Activated T-helper 1 cell treated with anti-CD3 and anti-CD28 coated beads, Interleukin-12 subunit alpha, Interleukin-12 subunit beta, Interleukin-2, Interleukin-4 antibody, amounts not matched to agents 30 ng/mL and 10 ng/mL and 1 ng/mL, durations not matched to agents 14 hours and 24 hours and 36 hours (primary cell): ENCODE data around the gene GJC2. TPM values are rescaled to one million over a fixed set of nuclear protein-coding genes. Genes with fewer than 3 reads are reported as not detected.

Experiments used
- DNase-seq: peaks from one replicate; pipeline ENCODE4 v3.0.0; 2021; ENCODE audit warnings: low spot score
- H3K27ac Mint-ChIP-seq: one replicate; pipeline ENCODE4 v1.8.0; 2021; ENCODE audit warnings: mild to moderate bottlenecking, mixed read lengths
- H3K27me3 Mint-ChIP-seq: one replicate; pipeline ENCODE4 v1.8.0; 2022; ENCODE audit warnings: mild to moderate bottlenecking, moderate library complexity, mixed read lengths; ENCODE audit not compliant: insufficient read depth
- H3K36me3 Mint-ChIP-seq: one replicate; pipeline ENCODE4 v1.8.0; 2021; ENCODE audit warnings: low read depth, mixed read lengths
- H3K4me1 Mint-ChIP-seq: one replicate; pipeline ENCODE4 v1.8.0; 2021; ENCODE audit warnings: low read depth, mixed read lengths
- H3K4me3 Mint-ChIP-seq: one replicate; pipeline ENCODE4 v1.8.0; 2021; ENCODE audit warnings: mild to moderate bottlenecking, moderate library complexity, mixed read lengths
- H3K9me3 Mint-ChIP-seq: one replicate; pipeline ENCODE4 v1.8.0; 2021; ENCODE audit warnings: mixed read lengths
- intact Hi-C: fragments of 100-400 bp; cut with micrococcal nuclease; formaldehyde crosslinking; loops from one replicate; pipeline ENCODE4 v1.15.1; 2024
- total RNA-seq: library from RNA; stranded (reverse); gene quantifications from 2 replicates; pipeline ENCODE4 v1.2.3, GENCODE V29; 2022

GJC2 gene
- total RNA-seq, 1 donor from 2014 or later = 0.93 TPM

DNA sequence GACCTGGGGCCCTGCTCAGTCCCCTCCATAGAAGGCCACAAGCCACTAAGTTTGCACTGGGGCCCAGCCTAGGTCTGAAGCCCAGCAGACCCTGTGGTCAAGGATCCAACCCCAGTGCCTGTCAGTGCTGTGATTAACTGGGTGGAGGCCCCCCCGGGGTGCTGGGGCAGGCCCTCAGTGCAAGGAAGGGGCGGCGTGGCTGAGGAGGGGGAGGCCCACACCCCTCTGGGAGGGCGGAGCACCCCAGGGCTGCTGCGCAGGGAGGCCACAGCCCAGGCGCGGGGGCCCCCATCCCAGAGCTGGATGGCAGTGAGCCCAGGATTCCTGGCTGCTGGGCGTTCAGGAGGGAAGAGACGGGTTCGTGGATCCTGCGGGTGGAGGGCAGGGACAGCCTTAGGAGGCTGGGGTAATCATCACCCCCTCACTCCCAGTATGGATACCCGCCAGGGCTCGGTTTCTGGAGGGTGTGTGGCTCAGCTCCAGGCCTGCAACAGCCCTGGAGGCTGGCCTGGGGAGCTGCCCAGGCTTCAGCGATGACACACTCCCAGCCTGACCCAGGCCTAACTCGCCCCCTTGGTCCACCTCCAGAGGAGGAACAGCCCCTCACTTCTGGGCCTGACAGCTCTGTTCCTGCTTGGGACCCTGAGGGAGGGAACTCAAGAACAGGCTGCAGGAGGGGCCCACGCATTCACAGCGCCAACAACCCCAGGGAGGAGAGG is 890 bp downstream of the GJC2 start:
- Mint-ChIP-seq H3K27me3 (no peaks in the 10 kb centered on the region), H3K4me3 (no peak overlapping the region), H3K27ac (no peak overlapping the region), H3K4me1 (peaks cover 11% of the 10 kb centered on the region), H3K9me3 (no peaks in the 10 kb centered on the region), H3K36me3 (no peaks in the 10 kb centered on the region)
- no peak for DNase-seq
- intact Hi-C loops = no loop called here

- H3K4me3 Mint-ChIP-seq = no peak overlapping the region
- no peak for DNase-seq
- peaks cover 11% of the 10 kb centered on the region for H3K4me1 Mint-ChIP-seq
- no peaks in the 10 kb centered on the region for H3K36me3 Mint-ChIP-seq
- H3K27ac Mint-ChIP-seq = peak overlapping the region; percentile 49
- no peaks in the 10 kb centered on the region for H3K27me3 Mint-ChIP-seq
- intact Hi-C loops = no loop called here
- H3K9me3 Mint-ChIP-seq = no peaks in the 10 kb centered on the region
These were observed 1.6 kb downstream of the GJC2 start for GRCh38 chr1:228151180-228151925.

DNA sequence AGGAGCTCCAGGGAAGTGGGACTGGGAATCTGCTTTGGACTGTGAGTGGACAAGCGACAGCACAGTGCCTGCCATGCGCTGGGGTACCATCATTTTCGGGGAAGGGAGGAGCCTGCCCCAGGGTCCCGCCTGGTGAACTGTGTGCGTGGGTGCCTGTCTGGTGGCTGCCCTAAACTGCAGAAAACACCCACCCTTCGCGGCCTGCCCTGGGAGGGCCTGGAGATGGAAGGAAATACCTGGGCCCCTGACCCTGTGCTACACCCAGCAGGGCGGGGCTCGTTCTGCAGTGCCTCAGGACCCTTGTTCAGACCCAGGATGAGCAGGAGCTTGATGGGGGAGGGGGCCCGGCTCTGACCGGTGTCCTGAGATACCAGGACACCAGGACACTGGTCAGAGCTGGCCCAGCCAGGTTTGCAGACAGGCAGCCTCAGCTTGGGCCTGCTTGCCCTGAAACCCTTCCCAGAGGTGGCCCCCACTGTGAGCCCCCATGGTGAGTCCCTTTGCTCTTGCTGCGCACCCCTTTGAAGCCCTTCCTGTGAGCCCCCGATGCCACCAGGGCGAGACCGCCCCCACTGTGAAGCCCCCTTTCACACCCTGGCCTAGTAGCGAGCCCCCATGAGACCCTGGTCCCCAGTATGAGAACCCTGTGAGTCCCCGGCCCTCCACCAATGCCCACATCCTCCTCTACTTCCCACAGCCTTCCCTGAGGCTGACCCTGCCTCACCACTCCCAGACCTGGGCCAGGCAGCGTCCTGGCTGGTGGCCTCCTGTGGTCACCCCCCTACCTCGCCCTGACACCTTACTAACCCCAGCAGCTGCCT is 2.6 kb downstream of the GJC2 start:
- Mint-ChIP-seq H3K27ac (no peak overlapping the region), H3K4me1 (peaks cover 11% of the 10 kb centered on the region), H3K36me3 (no peaks in the 10 kb centered on the region), H3K4me3 (no peak overlapping the region), H3K9me3 (no peaks in the 10 kb centered on the region), H3K27me3 (no peaks in the 10 kb centered on the region)
- no peak for DNase-seq
- intact Hi-C loops = no loop called here

GRCh38 chr1:228152918-228153258 is 3.2 kb downstream of the GJC2 start:
- intact Hi-C loops = no loop called here
- Mint-ChIP-seq H3K4me3 (no peak overlapping the region), H3K27ac (no peak overlapping the region), H3K27me3 (no peaks in the 10 kb centered on the region), H3K9me3 (no peaks in the 10 kb centered on the region), H3K36me3 (no peaks in the 10 kb centered on the region), H3K4me1 (peaks cover 11% of the 10 kb centered on the region)
- no peak for DNase-seq

GRCh38 chr1:228154021-228154669 is 4.4 kb downstream of the GJC2 start:
- Mint-ChIP-seq H3K4me1 (peaks cover 11% of the 10 kb centered on the region), H3K36me3 (no peaks in the 10 kb centered on the region), H3K27ac (no peak overlapping the region), H3K4me3 (no peak overlapping the region), H3K27me3 (no peaks in the 10 kb centered on the region), H3K9me3 (no peaks in the 10 kb centered on the region)
- DNase-seq = no peak
- intact Hi-C loops = no loop called here

GRCh38 chr1:228154670-228155571 is 5.2 kb downstream of the GJC2 start:
- no peaks in the 10 kb centered on the region for H3K36me3 Mint-ChIP-seq
- DNase-seq = no peak
- peaks cover 11% of the 10 kb centered on the region for H3K4me1 Mint-ChIP-seq
- no peaks in the 10 kb centered on the region for H3K27me3 Mint-ChIP-seq
- intact Hi-C loops = no loop called here
- no peaks in the 10 kb centered on the region for H3K9me3 Mint-ChIP-seq
- peak overlapping the region; percentile 82 for H3K27ac Mint-ChIP-seq
- H3K4me3 Mint-ChIP-seq = no peak overlapping the region

- intact Hi-C loops = no loop called here
- no peaks in the 10 kb centered on the region for H3K36me3 Mint-ChIP-seq
- H3K9me3 Mint-ChIP-seq = no peaks in the 10 kb centered on the region
- H3K4me3 Mint-ChIP-seq = no peak overlapping the region
- no peak for DNase-seq
- H3K27ac Mint-ChIP-seq = no peak overlapping the region
- H3K27me3 Mint-ChIP-seq = no peaks in the 10 kb centered on the region
- H3K4me1 Mint-ChIP-seq = peaks cover 11% of the 10 kb centered on the region
These were observed 6.1 kb downstream of the GJC2 start for GRCh38 chr1:228155596-228156514.

GRCh38 chr1:228156515-228156881 is 6.8 kb downstream of the GJC2 start:
- Mint-ChIP-seq H3K4me3 (no peak overlapping the region), H3K27ac (no peak overlapping the region), H3K27me3 (no peaks in the 10 kb centered on the region), H3K36me3 (no peaks in the 10 kb centered on the region), H3K4me1 (peaks cover 11% of the 10 kb centered on the region), H3K9me3 (no peaks in the 10 kb centered on the region)
- intact Hi-C loops = no loop called here
- DNase-seq = no peak

DNA sequence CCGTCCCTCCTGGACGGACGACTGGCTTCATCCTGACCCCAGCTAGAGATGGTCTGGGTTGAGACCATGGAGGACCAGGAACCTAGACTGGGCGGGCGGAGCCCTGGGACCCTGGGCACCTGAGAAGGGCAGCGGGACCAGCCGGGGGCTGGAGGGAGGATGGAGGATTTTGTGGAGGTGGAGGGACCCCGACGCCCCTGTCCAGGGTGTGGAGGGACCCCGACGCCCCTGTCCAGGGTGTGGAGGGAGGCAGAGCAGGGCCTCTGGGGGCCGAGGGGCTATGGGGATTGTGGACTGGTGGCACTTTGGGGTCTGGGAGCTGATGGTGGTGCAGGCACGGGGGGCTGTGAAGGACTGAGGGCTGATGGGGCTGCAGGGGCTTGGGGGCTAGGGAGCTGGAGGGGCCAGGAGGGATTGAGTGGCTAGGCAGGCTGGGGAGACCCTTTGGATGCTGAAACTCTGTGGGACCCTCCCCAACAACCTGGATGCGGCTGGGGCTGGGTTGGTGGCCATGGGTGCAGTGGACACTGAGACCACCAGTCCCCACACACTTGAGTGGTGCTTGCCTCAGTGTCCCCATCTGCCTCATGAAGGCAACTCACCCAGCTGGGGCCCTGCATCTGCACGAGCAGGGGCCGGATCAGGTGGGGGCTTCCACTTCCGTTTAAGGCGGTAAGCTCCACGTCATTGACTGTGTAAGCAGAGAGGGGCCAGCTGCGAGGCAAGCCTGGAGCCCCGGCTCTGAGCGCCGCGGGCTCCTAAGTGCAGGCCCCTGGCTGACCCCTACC is 7.4 kb downstream of the GJC2 start:
- no peak overlapping the region for H3K27ac Mint-ChIP-seq
- no peaks in the 10 kb centered on the region for H3K36me3 Mint-ChIP-seq
- H3K9me3 Mint-ChIP-seq = no peaks in the 10 kb centered on the region
- H3K27me3 Mint-ChIP-seq = no peaks in the 10 kb centered on the region
- DNase-seq = no peak
- peaks cover 11% of the 10 kb centered on the region for H3K4me1 Mint-ChIP-seq
- no peak overlapping the region for H3K4me3 Mint-ChIP-seq
- intact Hi-C loops = no loop called here

DNA sequence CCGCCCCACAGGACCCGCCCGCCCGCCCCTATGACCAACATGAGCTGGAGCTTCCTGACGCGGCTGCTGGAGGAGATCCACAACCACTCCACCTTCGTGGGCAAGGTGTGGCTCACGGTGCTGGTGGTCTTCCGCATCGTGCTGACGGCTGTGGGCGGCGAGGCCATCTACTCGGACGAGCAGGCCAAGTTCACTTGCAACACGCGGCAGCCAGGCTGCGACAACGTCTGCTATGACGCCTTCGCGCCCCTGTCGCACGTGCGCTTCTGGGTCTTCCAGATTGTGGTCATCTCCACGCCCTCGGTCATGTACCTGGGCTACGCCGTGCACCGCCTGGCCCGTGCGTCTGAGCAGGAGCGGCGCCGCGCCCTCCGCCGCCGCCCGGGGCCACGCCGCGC is 8.0 kb downstream of the GJC2 start:
- DNase-seq = no peak
- Mint-ChIP-seq H3K27ac (no peak overlapping the region), H3K4me3 (no peak overlapping the region), H3K9me3 (no peaks in the 10 kb centered on the region), H3K4me1 (peaks cover 11% of the 10 kb centered on the region), H3K27me3 (no peaks in the 10 kb centered on the region), H3K36me3 (no peaks in the 10 kb centered on the region)
- intact Hi-C loops = no loop called here
